GM18873 (cell line): ENCODE measurements around the gene RNU1-1.
"Not testable (repeated sequence)": the region's sequence is repeated elsewhere in the genome, so short reads cannot be mapped to it uniquely, and the experiment has no call there.

Experiments
- ATAC-seq: cut with Tn5 transposase; IDR thresholded peaks from one replicate; pipeline ENCODE4 v1.9.1; 2021; ENCODE audit warnings: mild to moderate bottlenecking, moderate library complexity, moderate number of reproducible peaks; ENCODE audit not compliant: unreplicated experiment, low FRiP score

Gene RNU1-1

GRCh38 chr1:16514107-16515055 is at the start of gene RNU1-1:
Gene RNU1-1, minus strand, starts transcription at chr1:16514285.
- ATAC-seq: not testable (repeated sequence)

- ATAC-seq: not testable (repeated sequence)
These were observed 47.0 kb upstream of the RNU1-1 start for GRCh38 chr1:16561035-16561434.

- not testable (repeated sequence) for ATAC-seq
These were observed 46.4 kb upstream of the RNU1-1 start for GRCh38 chr1:16560498-16560897.

GRCh38 chr1:16559688-16560087 is 45.6 kb upstream of the RNU1-1 start:
- not testable (repeated sequence) for ATAC-seq

- ATAC-seq: not testable (repeated sequence)
These were observed 42.9 kb upstream of the RNU1-1 start for GRCh38 chr1:16557034-16557433.

- ATAC-seq: not testable (repeated sequence)
These were observed 39.2 kb upstream of the RNU1-1 start for GRCh38 chr1:16553244-16553643.

GRCh38 chr1:16550212-16550918 is 36.3 kb upstream of the RNU1-1 start:
- not testable (repeated sequence) for ATAC-seq

- not testable (repeated sequence) for ATAC-seq
These were observed 35.5 kb upstream of the RNU1-1 start for GRCh38 chr1:16549545-16549944.

- not testable (repeated sequence) for ATAC-seq
These were observed 33.6 kb upstream of the RNU1-1 start for GRCh38 chr1:16547502-16548241.

- ATAC-seq: not testable (repeated sequence)
These were observed 31.6 kb upstream of the RNU1-1 start for GRCh38 chr1:16545682-16546095.

- not testable (repeated sequence) for ATAC-seq
These were observed 26.4 kb upstream of the RNU1-1 start for GRCh38 chr1:16540421-16540893.

- not testable (repeated sequence) for ATAC-seq
These were observed 23.4 kb upstream of the RNU1-1 start for GRCh38 chr1:16537528-16537927.

GRCh38 chr1:16536796-16537195 is 22.7 kb upstream of the RNU1-1 start:
- not testable (repeated sequence) for ATAC-seq

- not testable (repeated sequence) for ATAC-seq
These were observed 21.8 kb upstream of the RNU1-1 start for GRCh38 chr1:16535898-16536297.

- ATAC-seq: not testable (repeated sequence)
These were observed 21.4 kb upstream of the RNU1-1 start for GRCh38 chr1:16535487-16535886.

GRCh38 chr1:16534829-16535456 is 20.9 kb upstream of the RNU1-1 start:
- not testable (repeated sequence) for ATAC-seq

- ATAC-seq: not testable (repeated sequence)
These were observed 20.2 kb upstream of the RNU1-1 start for GRCh38 chr1:16534239-16534828.

GRCh38 chr1:16532235-16532991 is 18.3 kb upstream of the RNU1-1 start:
- ATAC-seq: not testable (repeated sequence)

GRCh38 chr1:16528338-16528737 is 14.3 kb upstream of the RNU1-1 start:
- not testable (repeated sequence) for ATAC-seq
